HEK293 (cell line): ENCODE measurements around the gene C1GALT1C1.
A peak's percentile ranks its signal among the peaks of the same experiment; 100 is the strongest.

Source experiments
- CTCF ChIA-PET: fragments of 350-600 bp; formaldehyde crosslinking; extraction: SDS; loops from one replicate; lab custom pipeline; 2021; ENCODE audit warnings: antibody characterized with exemption; lab: Yijun Ruan, JAX
- POLR2A ChIA-PET: fragments of 300-600 bp; formaldehyde crosslinking; extraction: SDS; loops from one replicate; lab custom pipeline; 2020; ENCODE audit warnings: antibody characterized with exemption, inconsistent platforms; lab: Yijun Ruan, JAX
- H3K27ac ChIP-seq: fragments of 200-500 bp; sonication (Bioruptor generic); 2 replicates; pipeline ENCODE4 v1.5.1; 2014; ENCODE audit warnings: low read depth, low read length, control low read depth, inconsistent platforms; ENCODE audit errors: extremely low read depth
- H3K36me3 ChIP-seq, 2 experiments: fragments of 200-500 bp in 1 of 2; sonication (Bioruptor generic) in 1 of 2; 1 replicate in 1 of 2; 2 replicates in 1 of 2; pipeline ENCODE4 v1.5.1; 2014 to 2017; ENCODE audit warnings: inconsistent platforms in 2 of 2, low read length in 2 of 2; ENCODE audit not compliant: control insufficient read depth in 2 of 2, insufficient read depth in 1 of 2
- H3K4me1 ChIP-seq: fragments of 200-500 bp; sonication (Bioruptor generic); 2 replicates; pipeline ENCODE4 v1.5.1; 2014; ENCODE audit warnings: mild to moderate bottlenecking, low read length, inconsistent platforms; ENCODE audit not compliant: control insufficient read depth, insufficient read depth
- H3K4me3 ChIP-seq: 2 replicates; pipeline ENCODE4 v1.5.1; 2011; ENCODE audit warnings: low read depth, mild to moderate bottlenecking, control low read depth, low read length, moderate library complexity
- H3K9me3 ChIP-seq: fragments of 200-500 bp; sonication (Bioruptor generic); 2 replicates; pipeline ENCODE4 v1.5.1; 2014; ENCODE audit warnings: low read depth, low read length, inconsistent platforms; ENCODE audit not compliant: control insufficient read depth, insufficient read depth
- GLIS1 ChIP-seq: fragments of 450-650 bp; formaldehyde crosslinking; IDR thresholded peaks from 2 replicates; pipeline ENCODE4 v1.5.1; 2016; ENCODE audit warnings: missing biosample characterization, missing genetic modification characterization
- KLF17 ChIP-seq: fragments of 450-650 bp; formaldehyde crosslinking; IDR thresholded peaks from 2 replicates; pipeline ENCODE4 v1.5.1; 2016; ENCODE audit warnings: missing biosample characterization, missing genetic modification characterization
- PATZ1 ChIP-seq: fragments of 450-650 bp; formaldehyde crosslinking; IDR thresholded peaks from 2 replicates; pipeline ENCODE4 v1.5.1; 2016; ENCODE audit warnings: missing biosample characterization, missing genetic modification characterization
- PRDM1 ChIP-seq: fragments of 450-650 bp; formaldehyde crosslinking; IDR thresholded peaks from 2 replicates; pipeline ENCODE4; 2016; ENCODE audit warnings: missing biosample characterization, missing genetic modification characterization
- PRDM4 ChIP-seq: fragments of 450-650 bp; formaldehyde crosslinking; IDR thresholded peaks from 2 replicates; pipeline ENCODE4 v1.5.1; 2017; ENCODE audit warnings: missing biosample characterization, missing genetic modification characterization
- ZBTB26 ChIP-seq: fragments of 450-650 bp; formaldehyde crosslinking; optimal IDR thresholded peaks from 2 replicates; pipeline ENCODE3; 2016; ENCODE audit warnings: missing biosample characterization, mild to moderate bottlenecking, missing genetic modification characterization
- ZEB2 ChIP-seq: fragments of 450-650 bp; formaldehyde crosslinking; IDR thresholded peaks from 2 replicates; pipeline ENCODE4 v1.5.1; 2016; ENCODE audit warnings: missing biosample characterization, missing genetic modification characterization
- ZFP69B ChIP-seq: fragments of 450-650 bp; formaldehyde crosslinking; IDR thresholded peaks from 2 replicates; pipeline ENCODE4 v1.5.1; 2016; ENCODE audit warnings: missing biosample characterization, missing genetic modification characterization
- ZNF10 ChIP-seq: fragments of 450-650 bp; formaldehyde crosslinking; IDR thresholded peaks from 2 replicates; pipeline ENCODE4 v1.5.1; 2017; ENCODE audit warnings: missing biosample characterization, missing genetic modification characterization
- ZNF112 ChIP-seq: fragments of 450-650 bp; formaldehyde crosslinking; IDR thresholded peaks from 2 replicates; pipeline ENCODE4 v1.5.0; 2017; ENCODE audit warnings: missing biosample characterization, missing genetic modification characterization
- ZNF157 ChIP-seq: fragments of 450-650 bp; formaldehyde crosslinking; IDR thresholded peaks from 2 replicates; pipeline ENCODE4 v1.5.1; 2016; ENCODE audit warnings: missing biosample characterization, missing genetic modification characterization
- ZNF169 ChIP-seq: fragments of 450-650 bp; formaldehyde crosslinking; IDR thresholded peaks from 2 replicates; pipeline ENCODE4 v1.5.1; 2016; ENCODE audit warnings: missing biosample characterization, missing genetic modification characterization
- ZNF23 ChIP-seq: fragments of 450-650 bp; formaldehyde crosslinking; IDR thresholded peaks from 2 replicates; pipeline ENCODE4 v1.5.1; 2016; ENCODE audit warnings: missing biosample characterization, missing genetic modification characterization, borderline replicate concordance
- ZNF24 ChIP-seq: fragments of 450-650 bp; formaldehyde crosslinking; IDR thresholded peaks from 2 replicates; pipeline ENCODE4 v1.5.1; 2016; ENCODE audit warnings: missing biosample characterization, missing genetic modification characterization
- ZNF292 ChIP-seq: fragments of 450-650 bp; formaldehyde crosslinking; IDR thresholded peaks from 2 replicates; pipeline ENCODE4 v1.5.1; 2016; ENCODE audit warnings: low read depth, missing biosample characterization, missing genetic modification characterization, borderline replicate concordance
- ZNF311 ChIP-seq: fragments of 450-650 bp; formaldehyde crosslinking; IDR thresholded peaks from 2 replicates; pipeline ENCODE4 v1.5.1; 2017; ENCODE audit warnings: missing biosample characterization, missing genetic modification characterization, borderline replicate concordance
- ZNF335 ChIP-seq: fragments of 450-650 bp; formaldehyde crosslinking; conservative IDR thresholded peaks from 2 replicates; pipeline ENCODE4 v1.5.1; 2016; ENCODE audit warnings: missing biosample characterization, missing genetic modification characterization
- ZNF416 ChIP-seq: fragments of 450-650 bp; formaldehyde crosslinking; IDR thresholded peaks from 2 replicates; pipeline ENCODE4 v1.5.1; 2016; ENCODE audit warnings: missing biosample characterization, missing genetic modification characterization
- ZNF433 ChIP-seq: fragments of 450-650 bp; formaldehyde crosslinking; IDR thresholded peaks from 2 replicates; pipeline ENCODE4 v1.5.1; 2016; ENCODE audit warnings: missing biosample characterization, missing genetic modification characterization, low read depth
- ZNF518A ChIP-seq: fragments of 450-650 bp; formaldehyde crosslinking; conservative IDR thresholded peaks from 2 replicates; pipeline ENCODE4 v1.5.1; 2016; ENCODE audit warnings: low read depth, missing biosample characterization, missing genetic modification characterization
- ZNF560 ChIP-seq: fragments of 450-650 bp; formaldehyde crosslinking; IDR thresholded peaks from 2 replicates; pipeline ENCODE4 v1.5.1; 2017; ENCODE audit warnings: missing biosample characterization, missing genetic modification characterization, borderline replicate concordance
- ZNF571 ChIP-seq: fragments of 450-650 bp; formaldehyde crosslinking; IDR thresholded peaks from 2 replicates; pipeline ENCODE4 v1.5.0; 2017; ENCODE audit warnings: missing biosample characterization, missing genetic modification characterization
- ZNF600 ChIP-seq: fragments of 450-650 bp; formaldehyde crosslinking; IDR thresholded peaks from 2 replicates; pipeline ENCODE4 v1.5.1; 2016; ENCODE audit warnings: missing biosample characterization, missing genetic modification characterization
- ZNF747 ChIP-seq: fragments of 450-650 bp; formaldehyde crosslinking; IDR thresholded peaks from 2 replicates; pipeline ENCODE4 v1.5.1; 2016; ENCODE audit warnings: missing biosample characterization, missing genetic modification characterization
- ZSCAN16 ChIP-seq: fragments of 450-650 bp; formaldehyde crosslinking; IDR thresholded peaks from 2 replicates; pipeline ENCODE4 v1.5.1; 2016; ENCODE audit warnings: missing biosample characterization, missing genetic modification characterization

C1GALT1C1 gene

GRCh38 chrX:120629667-120630537, at the start of gene C1GALT1C1:
Gene C1GALT1C1, minus strand, starts transcription at chrX:120630054. Its CDS starts 2,888 bp downstream, at chrX:120627166.
- H3K36me3 ChIP-seq: no peaks in the 10 kb centered on the region; a peak in 1 of 3 replicates
- no peaks in the 10 kb centered on the region for H3K9me3 ChIP-seq
- H3K27ac ChIP-seq: peak within 1 kb of the TSS; percentile 72
- CTCF ChIA-PET: no interaction called here
- H3K4me1 ChIP-seq: no peaks in the 10 kb centered on the region; the same call in 1 of the 2 replicates
- POLR2A ChIA-PET: interaction anchor here (0.6 to 1.0 kb wide), 4 partner anchors 13 to 69 kb away, joined by 3 to 8 read pairs (median 4); partner anchors contain the start of genes CUL4B and MCTS1
- peak within 1 kb of the TSS; percentile 59 for H3K4me3 ChIP-seq
- TF ChIP-seq ZNF23 (tag by site-specific recombination): no peak
- TF ChIP-seq ZNF112 (tag by site-specific recombination): no peak
- no peak for TF ChIP-seq ZSCAN16
- TF ChIP-seq ZNF518A (tag by site-specific recombination): 0 out of 2 replicates have a peak, but pooled peaks have one; percentile 21
- TF ChIP-seq ZNF571 (tag by site-specific recombination): no peak
- TF ChIP-seq ZNF24: 0 out of 2 replicates have a peak, but pooled peaks have one; percentile 52
- TF ChIP-seq ZNF292 (tag by site-specific recombination): no peak
- peak; percentile 45 for TF ChIP-seq ZNF335 (tag by site-specific recombination)
- no peak for TF ChIP-seq ZNF433 (tag by site-specific recombination)
- no peak for TF ChIP-seq ZNF747 (tag by site-specific recombination)
- TF ChIP-seq ZNF311 (tag by site-specific recombination): no peak
- 0 out of 2 replicates have a peak, but pooled peaks have one; percentile 12 for TF ChIP-seq PRDM4 (tag by site-specific recombination)
- no peak for TF ChIP-seq ZNF416 (tag by site-specific recombination)
- TF ChIP-seq PRDM1 (tag by site-specific recombination): peak; percentile 82
- no peak for TF ChIP-seq ZNF169 (tag by site-specific recombination)
- no peak for TF ChIP-seq ZNF560 (tag by site-specific recombination)
- peak; percentile 89 for TF ChIP-seq ZNF600 (tag by site-specific recombination)
- peak; percentile 88 for TF ChIP-seq ZBTB26 (tag by site-specific recombination)
- TF ChIP-seq ZNF10 (tag by site-specific recombination): no peak
- TF ChIP-seq ZEB2 (tag by site-specific recombination): 0 out of 2 replicates have a peak, but pooled peaks have one; percentile 46
- peak; percentile 43; the same call in 1 of the 2 replicates for TF ChIP-seq GLIS1 (tag by site-specific recombination)
- TF ChIP-seq ZFP69B (tag by site-specific recombination): peak; percentile 44; the same call in 1 of the 2 replicates
- TF ChIP-seq ZNF157 (tag by site-specific recombination): no peak
- TF ChIP-seq KLF17: peak; percentile 58; the same call in 1 of the 2 replicates
- TF ChIP-seq PATZ1 (tag by site-specific recombination): peak; percentile 99
